Caco-2 (cell line): ENCODE measurements around the gene DYDC2. TPM values are rescaled to one million over a fixed set of nuclear protein-coding genes. Genes with fewer than 3 reads are reported as not detected.

ENCODE experiments used
- BruUV-seq: library from RNA; stranded (reverse); fragments of 400-500 nt; replicated peaks from 2 replicates; lab custom pipeline; 2021; lab: Mats Ljungman, UMichigan
- CTCF ChIA-PET: fragments of 300-600 bp; sonication (Branson Sonifier 250); formaldehyde crosslinking; loops from one replicate; lab custom pipeline; 2022; ENCODE audit warnings: antibody characterized with exemption; lab: Charles Lee
- POLR2A ChIA-PET: fragments of 300-600 bp; sonication (Branson Sonifier 250); formaldehyde crosslinking; loops from one replicate; lab custom pipeline; 2022; ENCODE audit warnings: antibody characterized with exemption; lab: Charles Lee
- DNase-seq, 2 experiments: peaks; one replicate each; pipeline versions ENCODE4 v3.0.0 to v3.0.0-alpha.2; 2020 to 2022
- H3K27me3 ChIP-seq: replicated peaks from 2 replicates; pipeline ENCODE4 v1.6.0; 2011; ENCODE audit warnings: low read length; ENCODE audit not compliant: control insufficient read depth, insufficient read depth
- H3K36me3 ChIP-seq: 2 replicates; pipeline ENCODE4 v1.5.1; 2011; ENCODE audit warnings: low read length; ENCODE audit not compliant: control insufficient read depth, insufficient read depth
- H3K4me1 ChIP-seq: fragments of 250-450 bp; sonication (Bioruptor Pico); 2 replicates; pipeline ENCODE4 v1.5.1; 2020; ENCODE audit warnings: mild to moderate bottlenecking
- H3K4me3 ChIP-seq: 2 replicates; pipeline ENCODE4 v1.5.1; 2011; ENCODE audit warnings: low read depth, mild to moderate bottlenecking, control low read depth, low read length
- H3K9me3 ChIP-seq: fragments of 250-450 bp; sonication (Bioruptor Pico); 2 replicates; pipeline ENCODE4 v1.5.1; 2020; ENCODE audit warnings: mild to moderate bottlenecking, moderate library complexity
- H3K27ac Mint-ChIP-seq: one replicate; pipeline ENCODE4 v1.8.0; 2022; ENCODE audit warnings: mixed read lengths; ENCODE audit not compliant: unreplicated experiment
- H3K27me3 Mint-ChIP-seq: one replicate; pipeline ENCODE4 v1.8.0; 2022; ENCODE audit warnings: mixed read lengths; ENCODE audit not compliant: insufficient read depth, unreplicated experiment
- H3K36me3 Mint-ChIP-seq: one replicate; pipeline ENCODE4 v1.8.0; 2022; ENCODE audit warnings: mild to moderate bottlenecking, mixed read lengths; ENCODE audit not compliant: insufficient read depth, unreplicated experiment
- H3K4me1 Mint-ChIP-seq: one replicate; pipeline ENCODE4 v1.8.0; 2022; ENCODE audit warnings: low read depth, mixed read lengths; ENCODE audit not compliant: unreplicated experiment
- H3K4me3 Mint-ChIP-seq: one replicate; pipeline ENCODE4 v1.8.0; 2022; ENCODE audit warnings: mild to moderate bottlenecking, moderate library complexity, mixed read lengths; ENCODE audit not compliant: unreplicated experiment
- H3K9me3 Mint-ChIP-seq: one replicate; pipeline ENCODE4 v1.8.0; 2022; ENCODE audit warnings: mixed read lengths; ENCODE audit not compliant: unreplicated experiment
- intact Hi-C: fragments of 100-400 bp; cut with micrococcal nuclease; formaldehyde crosslinking; loops from one replicate; pipeline ENCODE4 v1.10.0; 2022; ENCODE audit not compliant: unreplicated experiment
- total RNA-seq: library from RNA; stranded (reverse); gene quantifications from 2 replicates; pipeline ENCODE4 v1.2.3, GENCODE V29; 2022
- TF ChIP-seq, protein P1 (sequence below), 2 experiments: fragments of 200-600 bp in 1 of 2; IDR thresholded peaks; 1 replicate in 1 of 2; 2 replicates in 1 of 2; pipeline versions ENCODE4 v1.5.1 to v1.8.0; 2011 to 2022; ENCODE audit warnings: antibody characterized with exemption in 1 of 2, control low read depth in 1 of 2, inconsistent platforms in 1 of 2, low read depth in 1 of 2, low read length in 1 of 2, mild to moderate bottlenecking in 1 of 2, moderate library complexity in 1 of 2; ENCODE audit not compliant: insufficient read depth in 1 of 2, severe bottlenecking in 1 of 2, unreplicated experiment in 1 of 2

DYDC2 gene
- total RNA-seq, 1 experiment from 2014 or later, result not detected

DNA sequence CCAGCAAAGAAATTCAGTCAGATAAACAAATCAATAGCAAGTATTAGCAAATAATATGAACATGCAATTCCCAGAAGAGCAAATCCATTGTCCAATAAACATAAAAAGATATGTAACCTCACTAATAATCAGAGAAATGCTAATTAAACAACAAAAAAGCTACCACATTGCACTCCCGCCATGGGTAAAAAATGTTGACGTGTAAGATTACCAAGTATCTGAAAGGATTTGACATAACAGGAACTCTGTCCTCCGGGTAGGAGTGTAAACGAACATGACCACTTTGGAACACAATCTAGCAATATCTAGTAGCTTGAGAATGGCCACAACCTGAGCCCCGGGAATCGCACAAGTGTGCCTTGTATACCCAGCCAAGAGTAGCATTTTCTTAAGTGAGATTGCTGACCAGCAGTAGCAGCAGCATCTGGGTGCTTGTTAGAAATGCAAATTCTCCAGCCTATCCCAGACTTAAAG, 31.7 kb upstream of the DYDC2 start:
- DNase-seq, result no peak
- Mint-ChIP-seq H3K9me3 (no peaks in the 10 kb centered on the region), H3K27ac (no peak overlapping the region), H3K36me3 (no peaks in the 10 kb centered on the region), H3K27me3 (no peaks in the 10 kb centered on the region), H3K4me1 (no peaks in the 10 kb centered on the region), H3K4me3 (no peak overlapping the region)
- BruUV-seq, result no TSS peak
- TF ChIP-seq, protein P1, sequence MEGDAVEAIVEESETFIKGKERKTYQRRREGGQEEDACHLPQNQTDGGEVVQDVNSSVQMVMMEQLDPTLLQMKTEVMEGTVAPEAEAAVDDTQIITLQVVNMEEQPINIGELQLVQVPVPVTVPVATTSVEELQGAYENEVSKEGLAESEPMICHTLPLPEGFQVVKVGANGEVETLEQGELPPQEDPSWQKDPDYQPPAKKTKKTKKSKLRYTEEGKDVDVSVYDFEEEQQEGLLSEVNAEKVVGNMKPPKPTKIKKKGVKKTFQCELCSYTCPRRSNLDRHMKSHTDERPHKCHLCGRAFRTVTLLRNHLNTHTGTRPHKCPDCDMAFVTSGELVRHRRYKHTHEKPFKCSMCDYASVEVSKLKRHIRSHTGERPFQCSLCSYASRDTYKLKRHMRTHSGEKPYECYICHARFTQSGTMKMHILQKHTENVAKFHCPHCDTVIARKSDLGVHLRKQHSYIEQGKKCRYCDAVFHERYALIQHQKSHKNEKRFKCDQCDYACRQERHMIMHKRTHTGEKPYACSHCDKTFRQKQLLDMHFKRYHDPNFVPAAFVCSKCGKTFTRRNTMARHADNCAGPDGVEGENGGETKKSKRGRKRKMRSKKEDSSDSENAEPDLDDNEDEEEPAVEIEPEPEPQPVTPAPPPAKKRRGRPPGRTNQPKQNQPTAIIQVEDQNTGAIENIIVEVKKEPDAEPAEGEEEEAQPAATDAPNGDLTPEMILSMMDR (IDR thresholded peaks at IDR 0.05; ENCODE audit: insufficient read depth in 1 of 2, low read depth in 1 of 2, low read length in 1 of 2, severe bottlenecking in 1 of 2, unreplicated experiment in 1 of 2), result no peak
- no peaks in the 10 kb centered on the region for H3K36me3 ChIP-seq
- CTCF ChIA-PET, result no interaction called here
- peaks cover 2% of the 10 kb centered on the region for H3K27me3 ChIP-seq
- intact Hi-C loops, result no loop called here
- no peaks in the 10 kb centered on the region for H3K9me3 ChIP-seq
- H3K4me1 ChIP-seq, result no peaks in the 10 kb centered on the region
- no peak overlapping the region for H3K4me3 ChIP-seq
- POLR2A ChIA-PET, result interaction anchor here (0.5 kb wide), 1 partner anchor 38 kb away, joined by 8 read pairs; no protein-coding TSS in a partner anchor

DNA sequence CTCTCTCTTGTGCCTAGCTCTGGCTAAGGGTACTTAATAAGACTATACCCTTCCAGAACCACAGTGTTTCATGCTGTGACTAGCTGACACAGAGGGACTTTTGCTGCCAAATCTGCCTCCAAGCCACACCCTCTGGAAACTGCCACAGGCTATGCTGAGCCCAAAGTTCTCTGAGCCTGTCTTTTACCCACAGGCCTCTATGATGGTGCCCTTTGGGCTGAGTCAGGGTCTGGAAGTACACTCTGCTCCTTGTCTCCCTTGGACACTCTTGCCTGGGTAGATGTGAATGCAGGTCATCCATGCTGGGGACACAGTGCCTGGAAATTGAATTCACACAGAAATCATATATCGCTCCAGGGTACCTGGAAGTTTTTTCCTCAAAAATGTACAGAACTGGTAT, 22.6 kb upstream of the DYDC2 start:
- intact Hi-C loops, result no loop called here
- ChIA-PET CTCF (no interaction called here), POLR2A (no interaction called here)
- H3K4me1 Mint-ChIP-seq, result no peaks in the 10 kb centered on the region
- Histone ChIP-seq H3K9me3 (peaks cover 8% of the 10 kb centered on the region; the same call in 1 of the 2 replicates), H3K27me3 (no peaks in the 10 kb centered on the region; the same call in 1 of the 2 replicates), H3K4me1 (no peaks in the 10 kb centered on the region), H3K36me3 (no peaks in the 10 kb centered on the region), H3K4me3 (no peak overlapping the region)
- H3K36me3 Mint-ChIP-seq, result no peaks in the 10 kb centered on the region
- H3K27me3 Mint-ChIP-seq, result no peaks in the 10 kb centered on the region
- no peaks in the 10 kb centered on the region for H3K9me3 Mint-ChIP-seq
- TF ChIP-seq, protein P1 (IDR thresholded peaks at IDR 0.05; ENCODE audit: insufficient read depth in 1 of 2, low read depth in 1 of 2, low read length in 1 of 2, severe bottlenecking in 1 of 2, unreplicated experiment in 1 of 2), result no peak
- no peak overlapping the region for H3K4me3 Mint-ChIP-seq
- no TSS peak for BruUV-seq
- H3K27ac Mint-ChIP-seq, result no peak overlapping the region
- DNase-seq, result no peak

GRCh38 chr10:80344276-80344675, 12.3 kb upstream of the DYDC2 start:
- BruUV-seq, result no TSS peak
- Histone ChIP-seq H3K4me1 (no peaks in the 10 kb centered on the region), H3K4me3 (no peak overlapping the region), H3K27me3 (no peaks in the 10 kb centered on the region), H3K36me3 (no peaks in the 10 kb centered on the region), H3K9me3 (no peaks in the 10 kb centered on the region)
- Mint-ChIP-seq H3K27me3 (peaks cover 3% of the 10 kb centered on the region), H3K27ac (no peak overlapping the region), H3K4me1 (no peaks in the 10 kb centered on the region), H3K36me3 (no peaks in the 10 kb centered on the region), H3K9me3 (no peaks in the 10 kb centered on the region), H3K4me3 (no peak overlapping the region)
- intact Hi-C loops, result no loop called here
- TF ChIP-seq, protein P1 (IDR thresholded peaks at IDR 0.05; ENCODE audit: insufficient read depth in 1 of 2, low read depth in 1 of 2, low read length in 1 of 2, severe bottlenecking in 1 of 2, unreplicated experiment in 1 of 2), result no peak
- POLR2A ChIA-PET, result no interaction called here
- CTCF ChIA-PET, result no interaction called here
- DNase-seq, result no peak
